ENCODE measurements around the gene ELL3.

ELL3 gene

GRCh38 chr15:43723151-43723550 is 53.6 kb downstream of the ELL3 start:
- DNase-seq (ENCODE audit: low read depth, low spot score), result no peak

Measured in activated CD4-positive, CD25-positive, alpha-beta regulatory T cell treated with anti-CD3 and anti-CD28 coated beads, Interleukin-2, amount 50 U/mL, for 16 hours (primary cell).